HG03175 (cell line): ENCODE results near the gene CDC73.

Experiments used
- ATAC-seq: cut with Tn5 transposase; IDR thresholded peaks from one replicate; pipeline ENCODE4 v1.9.1; 2021; ENCODE audit warnings: mild to moderate bottlenecking, moderate library complexity; ENCODE audit not compliant: unreplicated experiment

The CDC73 gene

GRCh38 chr1:193121616-193122593 is at the start of gene CDC73:
Gene CDC73 (plus strand): TSS chr1:193122031. CDS start chr1:193122201, 170 bp downstream.
- peak; percentile 94 for ATAC-seq

GRCh38 chr1:193077991-193078390 is 43.8 kb upstream of the CDC73 start:
- ATAC-seq: no peak

GRCh38 chr1:193079187-193079586 is 42.6 kb upstream of the CDC73 start:
- no peak for ATAC-seq

GRCh38 chr1:193083365-193084088 is 38.3 kb upstream of the CDC73 start:
- peak; percentile 92 for ATAC-seq

GRCh38 chr1:193085263-193085662 is 36.6 kb upstream of the CDC73 start:
- ATAC-seq: no peak

- no peak for ATAC-seq
These were observed 35.5 kb upstream of the CDC73 start for GRCh38 chr1:193086342-193086741.

GRCh38 chr1:193087893-193088292 is 33.9 kb upstream of the CDC73 start:
- no peak for ATAC-seq

- ATAC-seq: no peak
These were observed 31.0 kb upstream of the CDC73 start for GRCh38 chr1:193090865-193091264.

- no peak for ATAC-seq
These were observed 27.7 kb upstream of the CDC73 start for GRCh38 chr1:193094112-193094511.

- no peak for ATAC-seq
These were observed 19.2 kb upstream of the CDC73 start for GRCh38 chr1:193102662-193103061.

GRCh38 chr1:193103759-193104501 is 17.9 kb upstream of the CDC73 start:
- ATAC-seq: no peak

- ATAC-seq: peak; percentile 41
These were observed 17.3 kb upstream of the CDC73 start for GRCh38 chr1:193104502-193104906.

- ATAC-seq: peak; percentile 89
These were observed 16.7 kb upstream of the CDC73 start, which contains the start of gene GLRX2 for GRCh38 chr1:193104907-193105820. Gene GLRX2 (minus strand): TSS chr1:193105414. CDS start chr1:193105382, 32 bp downstream.

- ATAC-seq: no peak
These were observed 16.0 kb upstream of the CDC73 start for GRCh38 chr1:193105821-193106177.

GRCh38 chr1:193108471-193108870 is 13.4 kb upstream of the CDC73 start:
- no peak for ATAC-seq

- ATAC-seq: no peak
These were observed 12.2 kb upstream of the CDC73 start for GRCh38 chr1:193109619-193110018.

GRCh38 chr1:193110246-193110645 is 11.6 kb upstream of the CDC73 start:
- ATAC-seq: no peak

- ATAC-seq: no peak
These were observed 11.0 kb upstream of the CDC73 start for GRCh38 chr1:193110864-193111263.

- ATAC-seq: no peak
These were observed 10.2 kb upstream of the CDC73 start for GRCh38 chr1:193111641-193112090.
